GM12873 (cell line): ENCODE measurements around the gene OR11H6.

Source experiments
- TF ChIP-seq, protein P1 (sequence below): IDR thresholded peaks from 2 replicates; pipeline ENCODE4 v1.5.1; 2012; ENCODE audit warnings: low read depth, mild to moderate bottlenecking, moderate library complexity, low read length, control low read depth; ENCODE audit not compliant: insufficient read depth; ENCODE audit errors: missing control alignments

OR11H6 gene, protein sequence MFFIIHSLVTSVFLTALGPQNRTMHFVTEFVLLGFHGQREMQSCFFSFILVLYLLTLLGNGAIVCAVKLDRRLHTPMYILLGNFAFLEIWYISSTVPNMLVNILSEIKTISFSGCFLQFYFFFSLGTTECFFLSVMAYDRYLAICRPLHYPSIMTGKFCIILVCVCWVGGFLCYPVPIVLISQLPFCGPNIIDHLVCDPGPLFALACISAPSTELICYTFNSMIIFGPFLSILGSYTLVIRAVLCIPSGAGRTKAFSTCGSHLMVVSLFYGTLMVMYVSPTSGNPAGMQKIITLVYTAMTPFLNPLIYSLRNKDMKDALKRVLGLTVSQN

GRCh38 chr14:20223410-20223809, at the start of gene OR11H6:
OR11H6 (plus strand) TSS chr14:20223710; CDS start chr14:20223710, 0 bp downstream.
- TF ChIP-seq, protein P1, sequence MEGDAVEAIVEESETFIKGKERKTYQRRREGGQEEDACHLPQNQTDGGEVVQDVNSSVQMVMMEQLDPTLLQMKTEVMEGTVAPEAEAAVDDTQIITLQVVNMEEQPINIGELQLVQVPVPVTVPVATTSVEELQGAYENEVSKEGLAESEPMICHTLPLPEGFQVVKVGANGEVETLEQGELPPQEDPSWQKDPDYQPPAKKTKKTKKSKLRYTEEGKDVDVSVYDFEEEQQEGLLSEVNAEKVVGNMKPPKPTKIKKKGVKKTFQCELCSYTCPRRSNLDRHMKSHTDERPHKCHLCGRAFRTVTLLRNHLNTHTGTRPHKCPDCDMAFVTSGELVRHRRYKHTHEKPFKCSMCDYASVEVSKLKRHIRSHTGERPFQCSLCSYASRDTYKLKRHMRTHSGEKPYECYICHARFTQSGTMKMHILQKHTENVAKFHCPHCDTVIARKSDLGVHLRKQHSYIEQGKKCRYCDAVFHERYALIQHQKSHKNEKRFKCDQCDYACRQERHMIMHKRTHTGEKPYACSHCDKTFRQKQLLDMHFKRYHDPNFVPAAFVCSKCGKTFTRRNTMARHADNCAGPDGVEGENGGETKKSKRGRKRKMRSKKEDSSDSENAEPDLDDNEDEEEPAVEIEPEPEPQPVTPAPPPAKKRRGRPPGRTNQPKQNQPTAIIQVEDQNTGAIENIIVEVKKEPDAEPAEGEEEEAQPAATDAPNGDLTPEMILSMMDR, result no peak

DNA sequence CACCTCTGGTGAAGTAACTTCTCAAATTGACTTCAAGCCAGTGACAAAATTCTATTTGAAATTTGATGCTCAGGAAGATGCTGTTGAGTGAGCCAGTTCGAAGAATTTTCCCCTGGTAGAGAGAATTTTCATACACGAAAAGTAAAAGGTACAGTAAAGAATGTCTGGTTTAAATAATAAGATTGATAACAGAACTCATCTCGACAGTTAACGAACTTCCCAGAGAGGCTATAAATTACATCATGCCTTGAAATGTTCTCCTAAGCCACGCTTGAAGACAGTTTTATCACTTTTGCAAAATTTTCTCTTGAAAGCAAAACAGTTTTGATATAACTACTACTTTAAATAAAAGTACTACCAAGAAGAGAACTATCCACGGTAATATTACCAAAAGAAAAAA, 47.2 kb upstream of the OR11H6 start:
- TF ChIP-seq, protein P1, result no peak

- TF ChIP-seq, protein P1, result no peak
Observed at GRCh38 chr14:20177433-20177974, 46.0 kb upstream of the OR11H6 start.

GRCh38 chr14:20179218-20179617, 44.3 kb upstream of the OR11H6 start:
- TF ChIP-seq, protein P1, result no peak

- TF ChIP-seq, protein P1, result no peak
Observed at GRCh38 chr14:20179880-20180279, 43.6 kb upstream of the OR11H6 start.

DNA sequence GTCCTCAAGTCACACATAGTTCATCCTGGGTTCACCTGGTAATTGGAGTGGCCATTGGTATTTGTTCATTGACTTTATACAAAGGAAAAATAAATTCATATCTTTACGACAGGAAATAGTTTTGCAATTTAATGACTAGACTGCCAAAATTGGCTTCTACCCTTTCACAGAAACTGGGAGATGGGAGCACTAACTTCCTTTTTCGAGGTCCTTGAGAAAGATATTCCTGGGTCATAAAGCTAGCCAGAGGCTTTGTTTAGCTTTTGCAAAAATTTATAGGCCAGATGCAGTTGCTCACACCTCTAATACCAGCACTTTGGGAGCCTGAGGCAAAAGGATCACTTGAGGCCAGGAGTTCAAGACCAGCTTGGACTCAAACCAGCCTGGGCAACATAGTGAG, 43.0 kb upstream of the OR11H6 start:
- TF ChIP-seq, protein P1, result no peak

DNA sequence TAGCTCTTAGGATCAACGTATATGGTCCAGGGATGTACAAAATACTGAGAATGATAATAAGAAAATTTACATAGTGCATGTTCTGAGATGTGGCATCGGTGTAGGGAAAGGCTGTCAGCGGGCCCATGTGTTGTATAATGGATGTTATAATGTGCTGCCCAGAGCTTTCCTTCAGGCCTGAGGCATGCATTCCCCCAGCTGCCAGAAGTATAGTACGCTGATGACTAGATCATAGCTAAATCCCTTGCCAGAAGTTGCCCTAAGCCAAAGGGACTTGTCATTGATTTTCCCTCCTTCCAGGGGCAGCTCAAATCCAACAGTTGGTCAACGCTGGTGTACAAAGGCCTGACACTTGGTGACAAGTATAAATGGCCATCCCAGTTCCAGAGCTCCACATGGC, 39.3 kb upstream of the OR11H6 start:
- TF ChIP-seq, protein P1, result no peak
